Lung (tissue), 12 donors: ENCODE measurements around the gene SEC14L6. TPM values are rescaled to one million over a fixed set of nuclear protein-coding genes. Genes with fewer than 3 reads are reported as not detected.

Experiments used
- ATAC-seq: fragments of 200-7000 bp; cut with Tn5 transposase; one replicate; pipeline ENCODE4 v1.9.1; 2020; ENCODE audit warnings: moderate number of reproducible peaks; ENCODE audit not compliant: insufficient read depth, low FRiP score
- DNase-seq, 3 donors: peaks; one replicate each; pipeline ENCODE4 v3.0.0-alpha.2; 2013 to 2017
- H3K27ac ChIP-seq, 2 donors: one replicate each; pipeline ENCODE4 v1.5.1; 2013; ENCODE audit warnings: mild to moderate bottlenecking in 2 of 2, moderate library complexity in 2 of 2, control low read depth in 1 of 2, inconsistent platforms in 1 of 2, low read depth in 1 of 2, low read length in 1 of 2
- H3K27me3 ChIP-seq, 3 donors: one replicate each; pipeline ENCODE4 v1.5.1; 2013; ENCODE audit warnings: low read length in 2 of 3; ENCODE audit not compliant: control insufficient read depth in 3 of 3, insufficient read depth in 3 of 3
- H3K36me3 ChIP-seq, 4 donors: one replicate each; pipeline ENCODE4 v1.5.1; 2013; ENCODE audit warnings: low read length in 4 of 4, mild to moderate bottlenecking in 1 of 4, moderate library complexity in 1 of 4; ENCODE audit not compliant: control insufficient read depth in 4 of 4, insufficient read depth in 4 of 4
- H3K4me1 ChIP-seq, 5 donors: one replicate each; pipeline ENCODE4 v1.5.1; 2013; ENCODE audit warnings: low read length in 5 of 5, mild to moderate bottlenecking in 2 of 5, moderate library complexity in 1 of 5; ENCODE audit not compliant: control insufficient read depth in 5 of 5, insufficient read depth in 5 of 5
- H3K4me3 ChIP-seq: one replicate; pipeline ENCODE4 v1.5.1; 2013; ENCODE audit warnings: mild to moderate bottlenecking, control low read depth, moderate library complexity
- H3K9ac ChIP-seq, 2 donors: one replicate each; pipeline ENCODE4 v1.5.1; 2013; ENCODE audit warnings: low read length in 2 of 2, control low read depth in 1 of 2; ENCODE audit not compliant: insufficient read depth in 1 of 2
- H3K9me3 ChIP-seq, 4 donors: one replicate each; pipeline ENCODE4 v1.5.1; 2013; ENCODE audit warnings: low read length in 3 of 4, mild to moderate bottlenecking in 1 of 4, moderate library complexity in 1 of 4; ENCODE audit not compliant: control insufficient read depth in 4 of 4, insufficient read depth in 3 of 4
- WGBS, 2 donors: extraction: QIAGEN DNeasy Blood & Tissue Kit; methylation state at CpG; one replicate each; pipeline ENCODE4 v1.1.7; 2013; 5-methylcytosine and 5-hydroxymethylcytosine counted together
- polyA plus RNA-seq, 2 donors: library from polyadenylated mRNA; stranded (reverse); fragments of 200-250 nt; gene quantifications; one replicate each; pipeline ENCODE4 v1.2.1, GENCODE V29; 2013
- total RNA-seq, 2 donors: library from RNA; depleted of rRNA in 1 of 2; stranded (reverse); fragments of >200 nt in 1 of 2; gene quantifications; one replicate each; pipeline ENCODE4 v1.2.1, GENCODE V29; 2014 to 2021
- TF ChIP-seq, protein P1 (sequence below): IDR thresholded peaks from 2 replicates; pipeline ENCODE4 v1.5.1; 2012; ENCODE audit warnings: mild to moderate bottlenecking; ENCODE audit errors: control extremely low read depth, extremely low read depth
- donor health status: control.
- donor health status: control.
- donor health status: Bipolar disorder and iron deficiency.
- donor health status: healthy.
- donor health status: DM: yes; HTN: yes; CAD: no.

The SEC14L6 gene
- total and polyA plus RNA-seq, 4 donors, result 0.61 to 12.4 (median 3.6) TPM

DNA sequence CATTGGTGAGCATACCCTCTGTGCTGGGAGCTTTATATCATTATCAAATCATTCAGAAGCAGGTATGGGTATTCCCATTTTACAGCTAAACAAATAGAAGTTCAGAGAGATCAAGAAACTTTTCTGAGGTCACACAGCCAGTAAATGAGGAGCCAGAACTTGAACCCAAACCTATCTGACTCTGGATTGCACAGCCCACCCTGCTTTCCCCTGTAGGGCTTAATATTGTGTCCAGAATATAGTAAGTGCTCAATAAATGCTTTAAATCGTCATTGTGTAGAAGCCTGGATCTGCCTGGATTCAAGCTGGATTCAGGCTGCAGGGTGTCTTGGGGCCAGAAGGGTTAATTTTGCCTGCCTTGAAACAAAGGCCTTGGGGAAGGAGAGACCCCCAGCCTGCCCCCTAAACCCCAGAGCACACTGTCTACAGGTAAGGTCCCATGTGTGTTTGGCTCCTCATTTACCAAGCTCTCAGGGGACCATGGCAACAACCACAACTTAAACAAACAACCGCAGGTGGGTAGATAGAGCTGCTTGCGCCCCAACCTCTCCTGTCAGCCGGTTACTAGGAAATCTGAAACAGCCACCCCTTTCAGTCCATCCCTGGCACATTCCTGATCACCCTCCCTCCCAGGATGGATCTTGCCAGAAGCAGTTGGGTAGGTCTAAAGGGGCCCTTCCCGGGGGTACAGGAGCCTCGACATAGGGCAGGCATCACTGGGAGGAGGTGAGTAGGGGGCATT is 71.7 kb downstream of the SEC14L6 start:
- Histone ChIP-seq H3K27me3 (no peaks in the 10 kb centered on the region), H3K9ac (no peak overlapping the region), H3K9me3 (no peaks in the 10 kb centered on the region), H3K4me1 (peaks cover 0 to 8% (median 0%) of the 10 kb centered on the region in 5 donors), H3K4me3 (no peak overlapping the region), H3K27ac (no peak overlapping the region), H3K36me3 (no peaks in the 10 kb centered on the region)
- TF ChIP-seq, protein P1, sequence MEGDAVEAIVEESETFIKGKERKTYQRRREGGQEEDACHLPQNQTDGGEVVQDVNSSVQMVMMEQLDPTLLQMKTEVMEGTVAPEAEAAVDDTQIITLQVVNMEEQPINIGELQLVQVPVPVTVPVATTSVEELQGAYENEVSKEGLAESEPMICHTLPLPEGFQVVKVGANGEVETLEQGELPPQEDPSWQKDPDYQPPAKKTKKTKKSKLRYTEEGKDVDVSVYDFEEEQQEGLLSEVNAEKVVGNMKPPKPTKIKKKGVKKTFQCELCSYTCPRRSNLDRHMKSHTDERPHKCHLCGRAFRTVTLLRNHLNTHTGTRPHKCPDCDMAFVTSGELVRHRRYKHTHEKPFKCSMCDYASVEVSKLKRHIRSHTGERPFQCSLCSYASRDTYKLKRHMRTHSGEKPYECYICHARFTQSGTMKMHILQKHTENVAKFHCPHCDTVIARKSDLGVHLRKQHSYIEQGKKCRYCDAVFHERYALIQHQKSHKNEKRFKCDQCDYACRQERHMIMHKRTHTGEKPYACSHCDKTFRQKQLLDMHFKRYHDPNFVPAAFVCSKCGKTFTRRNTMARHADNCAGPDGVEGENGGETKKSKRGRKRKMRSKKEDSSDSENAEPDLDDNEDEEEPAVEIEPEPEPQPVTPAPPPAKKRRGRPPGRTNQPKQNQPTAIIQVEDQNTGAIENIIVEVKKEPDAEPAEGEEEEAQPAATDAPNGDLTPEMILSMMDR, result no peak
- ATAC-seq (no peak), DNase-seq (peak; percentile 49 to 69 (median 57))
- 47 to 66% methylated on average over 6 of the region's 6 CpGs for WGBS, 2 donors

DNA sequence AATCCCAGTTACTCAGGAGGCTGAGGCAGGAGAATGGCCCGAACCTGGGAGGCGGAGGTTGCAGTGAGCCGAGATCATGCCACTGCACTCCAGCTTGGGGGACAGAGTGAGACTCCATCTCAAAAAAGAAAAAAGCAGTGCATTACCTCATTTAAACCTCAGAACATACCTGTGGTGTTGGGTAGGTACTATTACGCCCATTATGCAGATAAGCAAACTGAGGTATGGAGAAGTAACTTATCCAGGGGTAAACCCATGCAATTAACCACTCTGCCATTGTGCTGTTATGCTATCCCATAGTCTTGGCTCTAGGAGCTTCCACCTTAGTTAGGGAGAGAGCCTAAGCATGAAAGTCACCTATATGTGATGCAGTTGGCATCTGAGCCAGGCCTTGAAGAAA is 72.4 kb downstream of the SEC14L6 start:
- ATAC-seq, result no peak
- Histone ChIP-seq H3K4me1 (peaks cover 0 to 8% (median 0%) of the 10 kb centered on the region in 5 donors), H3K4me3 (no peak overlapping the region), H3K27me3 (no peaks in the 10 kb centered on the region), H3K9me3 (no peaks in the 10 kb centered on the region), H3K9ac (no peak overlapping the region), H3K36me3 (no peaks in the 10 kb centered on the region), H3K27ac (no peak overlapping the region)
- TF ChIP-seq, protein P1, result no peak
- DNase-seq, result no peak
- 94 to 97% methylated on average over 4 of the region's 4 CpGs for WGBS, 2 donors

DNA sequence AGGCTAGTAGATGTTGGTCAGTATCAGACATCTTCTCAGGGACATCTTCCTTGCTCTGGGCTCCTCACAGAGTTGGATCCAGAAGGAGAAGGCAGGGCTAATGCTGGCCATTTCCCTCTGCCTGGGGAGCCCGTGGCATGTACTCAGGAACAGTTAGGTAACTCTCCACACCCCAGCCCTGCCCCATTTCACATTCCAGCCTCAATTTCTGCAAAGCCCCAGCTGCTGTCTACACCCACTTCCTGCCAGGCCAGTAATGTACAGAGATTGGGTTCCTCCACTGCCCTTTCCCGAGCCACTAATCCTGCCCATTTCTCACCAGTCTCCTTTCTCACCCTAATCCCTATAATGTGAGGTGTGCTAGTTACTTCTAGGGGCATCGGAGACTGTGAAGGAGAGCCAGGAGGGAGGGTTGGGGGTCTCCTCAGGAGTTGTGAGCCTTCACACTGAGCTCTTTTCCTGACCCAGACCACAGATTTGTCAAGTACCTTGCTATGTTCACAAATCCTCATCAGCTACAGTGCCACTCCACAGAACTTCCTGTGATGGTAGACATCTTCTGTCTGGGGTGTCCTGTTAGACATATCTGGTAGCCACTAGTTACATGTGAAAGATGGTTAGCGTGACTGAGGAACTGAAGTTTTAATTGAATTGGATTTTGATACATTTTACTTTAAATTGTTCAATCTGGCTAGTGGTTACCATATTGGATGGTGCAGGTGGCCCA is 73.4 kb downstream of the SEC14L6 start:
- H3K36me3 ChIP-seq, result no peaks in the 10 kb centered on the region
- peaks cover 0 to 8% (median 0%) of the 10 kb centered on the region in 5 donors for H3K4me1 ChIP-seq
- TF ChIP-seq, protein P1, result no peak
- no peak for ATAC-seq
- DNase-seq, result no peak
- no peak overlapping the region for H3K27ac ChIP-seq
- H3K9me3 ChIP-seq, result no peaks in the 10 kb centered on the region
- no peak overlapping the region for H3K4me3 ChIP-seq
- no peaks in the 10 kb centered on the region for H3K27me3 ChIP-seq
- no peak overlapping the region for H3K9ac ChIP-seq
- 61 to 66% methylated on average over 4 of the region's 4 CpGs for WGBS, 2 donors

Other genes starting within 250 kb of the SEC14L6 start
- gene TBC1D10A, start 219.8 kb downstream of the SEC14L6 start, total RNA-seq, result 10 to 100 TPM; 25.9 to 36.4 TPM
- gene TBC1D10A, start 219.8 kb downstream of the SEC14L6 start, polyA plus RNA-seq, result 10 to 100 TPM; 15.0 to 27.3 TPM
- 100 to 1,000 TPM in 1 of 2 donors, 10 to 100 TPM in 1; 52.8 to 157 TPM for gene SF3A1, start 189.8 kb downstream of the SEC14L6 start, total RNA-seq
- gene SF3A1, start 189.8 kb downstream of the SEC14L6 start, polyA plus RNA-seq, result 10 to 100 TPM; 15.8 to 37.4 TPM
- 10 to 100 TPM; 10.9 to 11.9 TPM for gene CCDC157, start 189.7 kb downstream of the SEC14L6 start, total RNA-seq
- gene CCDC157, start 189.7 kb downstream of the SEC14L6 start, polyA plus RNA-seq, result 1 to 10 TPM; 4.1 to 6.0 TPM
- 10 to 100 TPM in 1 of 2 donors, 1 to 10 TPM in 1; 8.5 to 19.7 TPM for gene RNF215, start 159.3 kb downstream of the SEC14L6 start, total RNA-seq
- gene RNF215, start 159.3 kb downstream of the SEC14L6 start, polyA plus RNA-seq, result 10 to 100 TPM in 1 of 2 donors, 1 to 10 TPM in 1; 8.9 to 10.4 TPM
- 10 to 100 TPM in 1 of 2 donors, 1 to 10 TPM in 1; 8.8 to 10.3 TPM for gene SEC14L2, start 149.7 kb downstream of the SEC14L6 start, total RNA-seq
- gene SEC14L2, start 149.7 kb downstream of the SEC14L6 start, polyA plus RNA-seq, result 1 to 10 TPM; 6.1 to 7.2 TPM
- gene MTFP1, start 121.0 kb downstream of the SEC14L6 start, total RNA-seq, result 10 to 100 TPM in 1 of 2 donors, 1 to 10 TPM in 1; 1.8 to 21.0 TPM
- 10 to 100 TPM; 30.0 to 40.0 TPM for gene MTFP1, start 121.0 kb downstream of the SEC14L6 start, polyA plus RNA-seq
- under 1 TPM; 0.65 to 0.98 TPM for gene SEC14L3, start 74.7 kb downstream of the SEC14L6 start, total RNA-seq
- gene SEC14L3, start 74.7 kb downstream of the SEC14L6 start, polyA plus RNA-seq, result under 1 TPM; 0.17 to 0.75 TPM
- gene SEC14L4, start 41.0 kb downstream of the SEC14L6 start, total RNA-seq, result 1 to 10 TPM in 1 of 2 donors, under 1 TPM in 1; 0.68 to 5.3 TPM
- gene SEC14L4, start 41.0 kb downstream of the SEC14L6 start, polyA plus RNA-seq, result 10 to 100 TPM in 1 of 2 donors, under 1 TPM in 1; 0.60 to 20.8 TPM
- gene GAL3ST1, start 27.9 kb upstream of the SEC14L6 start, total RNA-seq, result 1 to 10 TPM; 3.5 to 4.0 TPM
- 1 to 10 TPM in 1 of 2 donors, under 1 TPM in 1; 0.72 to 3.3 TPM for gene GAL3ST1, start 27.9 kb upstream of the SEC14L6 start, polyA plus RNA-seq
- 10 to 100 TPM; 34.4 to 76.5 TPM for gene PES1, start 45.2 kb upstream of the SEC14L6 start, total RNA-seq
- gene PES1, start 45.2 kb upstream of the SEC14L6 start, polyA plus RNA-seq, result 10 to 100 TPM; 68.9 to 77.2 TPM
- 10 to 100 TPM; 21.4 to 39.9 TPM for gene TCN2, start 60.4 kb upstream of the SEC14L6 start, total RNA-seq
- 10 to 100 TPM; 10.6 to 60.9 TPM for gene TCN2, start 60.4 kb upstream of the SEC14L6 start, polyA plus RNA-seq
- 1 to 10 TPM; 1.6 to 4.8 TPM for gene SLC35E4, start 89.0 kb upstream of the SEC14L6 start, total RNA-seq
- gene SLC35E4, start 89.0 kb upstream of the SEC14L6 start, polyA plus RNA-seq, result 1 to 10 TPM; 2.1 to 4.4 TPM
- gene DUSP18, start 121.1 kb upstream of the SEC14L6 start, total RNA-seq, result 10 to 100 TPM; 15.1 to 27.1 TPM
- 10 to 100 TPM in 1 of 2 donors, 1 to 10 TPM in 1; 7.9 to 10.2 TPM for gene DUSP18, start 121.1 kb upstream of the SEC14L6 start, polyA plus RNA-seq
- 10 to 100 TPM in 1 of 2 donors, 1 to 10 TPM in 1; 3.9 to 12.3 TPM for gene OSBP2, start 148.1 kb upstream of the SEC14L6 start, total RNA-seq
- 1 to 10 TPM; 1.1 to 1.4 TPM for gene OSBP2, start 148.1 kb upstream of the SEC14L6 start, polyA plus RNA-seq